Measurements from ENCODE around the gene LUZP2. TPM values are rescaled to one million over a fixed set of nuclear protein-coding genes. Genes with fewer than 3 reads are reported as not detected.

LUZP2 gene
- total and polyA plus RNA-seq, 9 of the 15 experiments (the other 6 are each of a cell fraction or from before 2014, with no cell fraction given) = not detected

- TF ChIP-seq, protein P1, sequence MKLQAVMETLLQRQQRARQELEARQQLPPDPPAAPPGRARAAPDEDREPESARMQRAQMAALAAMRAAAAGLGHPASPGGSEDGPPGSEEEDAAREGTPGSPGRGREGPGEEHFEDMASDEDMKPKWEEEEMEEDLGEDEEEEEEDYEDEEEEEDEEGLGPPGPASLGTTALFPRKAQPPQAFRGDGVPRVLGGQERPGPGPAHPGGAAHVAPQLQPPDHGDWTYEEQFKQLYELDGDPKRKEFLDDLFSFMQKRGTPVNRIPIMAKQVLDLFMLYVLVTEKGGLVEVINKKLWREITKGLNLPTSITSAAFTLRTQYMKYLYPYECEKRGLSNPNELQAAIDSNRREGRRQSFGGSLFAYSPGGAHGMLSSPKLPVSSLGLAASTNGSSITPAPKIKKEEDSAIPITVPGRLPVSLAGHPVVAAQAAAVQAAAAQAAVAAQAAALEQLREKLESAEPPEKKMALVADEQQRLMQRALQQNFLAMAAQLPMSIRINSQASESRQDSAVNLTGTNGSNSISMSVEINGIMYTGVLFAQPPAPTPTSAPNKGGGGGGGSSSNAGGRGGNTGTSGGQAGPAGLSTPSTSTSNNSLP (IDR thresholded peaks at IDR 0.05; ENCODE audit: borderline replicate concordance, low read depth, low read length) = no peak
- TF ChIP-seq OTX1 (CRISPR knock-in tag; IDR thresholded peaks at IDR 0.05) (no peak), HNRNPLL (IDR thresholded peaks at IDR 0.05; ENCODE audit: low read depth, low read length, poor library complexity, severe bottlenecking) (no peak), MTF1 (CRISPR knock-in tag; IDR thresholded peaks at IDR 0.05; ENCODE audit: borderline replicate concordance) (no peak)
Measured at GRCh38 chr11:24496736-24497725, at the start of gene LUZP2 (continued).

- Histone ChIP-seq H4K20me1 (replicated peaks; ENCODE audit: control insufficient read depth, insufficient read depth, low read length) (no peaks in the 10 kb centered on the region), H3K27ac (ENCODE audit: extremely low read depth, low read depth, low read length) (no peak overlapping the region), H3K4me1 (replicated peaks in 1 of 2; ENCODE audit: control insufficient read depth in 2 of 2, insufficient read depth in 2 of 2, low read length in 2 of 2) (no peaks in the 10 kb centered on the region), H3K27me3 (ENCODE audit: control insufficient read depth in 2 of 2, insufficient read depth in 2 of 2, low read length in 2 of 2) (no peaks in the 10 kb centered on the region), H3K36me3 (ENCODE audit: control insufficient read depth, insufficient read depth, low read length) (no peaks in the 10 kb centered on the region), H3K9me1 (ENCODE audit: control insufficient read depth, insufficient read depth, low read length) (no peaks in the 10 kb centered on the region), H3K9ac (ENCODE audit: insufficient read depth in 1 of 2, low read depth in 2 of 2, low read length in 2 of 2) (no peak overlapping the region), H2AFZ (ENCODE audit: low read depth, low read length) (no peak overlapping the region), H3K4me2 (ENCODE audit: insufficient read depth, low read length) (no peak overlapping the region), H3K79me2 (ENCODE audit: control insufficient read depth, insufficient read depth, low read length) (no peaks in the 10 kb centered on the region), H3K9me3 (replicated peaks; ENCODE audit: control insufficient read depth, insufficient read depth, low read depth, low read length) (no peaks in the 10 kb centered on the region; the same call in 1 of the 2 replicates), H3K4me3 (no peak overlapping the region)
- DNase-seq (ENCODE audit: extremely low read depth in 1 of 4, low spot score in 3 of 4) (no peak), FAIRE-seq (no peak), ATAC-seq (no peak)
- intact Hi-C loops (cut with micrococcal nuclease) = no loop called here
- POLR2A ChIA-PET = no interaction called here
- BruUV-seq (replicated peaks) = no TSS peak
- CTCF ChIA-PET (ENCODE audit: low intra/inter-chr PET ratio) = no interaction called here
- TF ChIP-seq MAFG (tag; conservative IDR thresholded peaks at IDR 0.05) (no peak), MTA2 (IDR thresholded peaks at IDR 0.05; ENCODE audit: low read depth) (no peak), ESRRB (CRISPR knock-in tag; IDR thresholded peaks at IDR 0.05; ENCODE audit: borderline replicate concordance) (no peak), ZFP30 (CRISPR knock-in tag; IDR thresholded peaks at IDR 0.05; ENCODE audit: borderline replicate concordance) (no peak), YBX1 (IDR thresholded peaks at IDR 0.05) (no peak), LCOR (CRISPR knock-in tag; IDR thresholded peaks at IDR 0.05) (no peak), GATAD2A (IDR thresholded peaks at IDR 0.05) (no peak), NFYB (IDR thresholded peaks at IDR 0.05; ENCODE audit: extremely low read depth, insufficient read length) (no peak), FOXK1 (CRISPR knock-in tag; IDR thresholded peaks at IDR 0.05; ENCODE audit: borderline replicate concordance) (no peak), TFE3 (CRISPR knock-in tag; IDR thresholded peaks at IDR 0.05) (no peak), TBP (optimal IDR thresholded peaks at IDR 0.05; ENCODE audit: low read depth, low read length) (no peak), ZNF766 (CRISPR knock-in tag; conservative IDR thresholded peaks at IDR 0.05) (no peak), PTTG1 (tag; IDR thresholded peaks at IDR 0.05; ENCODE audit: low read depth) (no peak), WHSC1 (IDR thresholded peaks at IDR 0.05; ENCODE audit: low read length) (no peak)
- 3% methylated on average over 2 of the region's 3 CpGs for WGBS (ENCODE audit: insufficient coverage, low coverage, missing lambda C conversion rate)
- in situ Hi-C loops (cut with MboI) = no loop called here
Measured at GRCh38 chr11:24453129-24453718, 43.6 kb upstream of the LUZP2 start.
